ENCODE measurements around the gene IFIT5.

DNA sequence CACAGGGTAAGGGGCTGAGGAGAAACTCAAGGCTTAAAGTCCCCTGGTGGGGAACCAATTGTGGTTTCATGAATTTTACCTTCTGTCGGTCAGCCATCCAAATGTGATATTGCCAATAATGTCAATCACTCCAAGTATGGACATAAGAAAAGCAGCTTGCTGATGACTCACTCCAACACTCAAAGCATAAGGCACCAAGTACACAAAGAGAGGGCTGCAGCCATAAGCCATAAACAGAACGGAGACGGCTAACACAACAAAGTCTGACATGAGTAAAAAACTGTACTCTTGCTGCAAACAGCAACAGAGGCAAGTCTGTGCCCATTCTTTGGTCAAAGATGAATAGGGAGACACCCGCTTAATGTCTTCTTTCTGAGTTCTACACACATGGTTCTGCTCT lies 24.2 kb downstream of the IFIT5 start:
- TF ChIP-seq, protein P1, sequence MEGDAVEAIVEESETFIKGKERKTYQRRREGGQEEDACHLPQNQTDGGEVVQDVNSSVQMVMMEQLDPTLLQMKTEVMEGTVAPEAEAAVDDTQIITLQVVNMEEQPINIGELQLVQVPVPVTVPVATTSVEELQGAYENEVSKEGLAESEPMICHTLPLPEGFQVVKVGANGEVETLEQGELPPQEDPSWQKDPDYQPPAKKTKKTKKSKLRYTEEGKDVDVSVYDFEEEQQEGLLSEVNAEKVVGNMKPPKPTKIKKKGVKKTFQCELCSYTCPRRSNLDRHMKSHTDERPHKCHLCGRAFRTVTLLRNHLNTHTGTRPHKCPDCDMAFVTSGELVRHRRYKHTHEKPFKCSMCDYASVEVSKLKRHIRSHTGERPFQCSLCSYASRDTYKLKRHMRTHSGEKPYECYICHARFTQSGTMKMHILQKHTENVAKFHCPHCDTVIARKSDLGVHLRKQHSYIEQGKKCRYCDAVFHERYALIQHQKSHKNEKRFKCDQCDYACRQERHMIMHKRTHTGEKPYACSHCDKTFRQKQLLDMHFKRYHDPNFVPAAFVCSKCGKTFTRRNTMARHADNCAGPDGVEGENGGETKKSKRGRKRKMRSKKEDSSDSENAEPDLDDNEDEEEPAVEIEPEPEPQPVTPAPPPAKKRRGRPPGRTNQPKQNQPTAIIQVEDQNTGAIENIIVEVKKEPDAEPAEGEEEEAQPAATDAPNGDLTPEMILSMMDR (IDR thresholded peaks at IDR 0.05; ENCODE audit: insufficient read depth, low read depth, low read length), result no peak
- TF ChIP-seq EZH2 (IDR thresholded peaks at IDR 0.05; ENCODE audit: insufficient read depth, low read length), result no peak

Data from astrocyte (in vitro differentiated cells and primary cell).